ENCODE data around the gene RAB23.
"Not testable (repeated sequence)": the region's sequence is repeated elsewhere in the genome, so short reads cannot be mapped to it uniquely, and the experiment has no call there.

The RAB23 gene

DNA sequence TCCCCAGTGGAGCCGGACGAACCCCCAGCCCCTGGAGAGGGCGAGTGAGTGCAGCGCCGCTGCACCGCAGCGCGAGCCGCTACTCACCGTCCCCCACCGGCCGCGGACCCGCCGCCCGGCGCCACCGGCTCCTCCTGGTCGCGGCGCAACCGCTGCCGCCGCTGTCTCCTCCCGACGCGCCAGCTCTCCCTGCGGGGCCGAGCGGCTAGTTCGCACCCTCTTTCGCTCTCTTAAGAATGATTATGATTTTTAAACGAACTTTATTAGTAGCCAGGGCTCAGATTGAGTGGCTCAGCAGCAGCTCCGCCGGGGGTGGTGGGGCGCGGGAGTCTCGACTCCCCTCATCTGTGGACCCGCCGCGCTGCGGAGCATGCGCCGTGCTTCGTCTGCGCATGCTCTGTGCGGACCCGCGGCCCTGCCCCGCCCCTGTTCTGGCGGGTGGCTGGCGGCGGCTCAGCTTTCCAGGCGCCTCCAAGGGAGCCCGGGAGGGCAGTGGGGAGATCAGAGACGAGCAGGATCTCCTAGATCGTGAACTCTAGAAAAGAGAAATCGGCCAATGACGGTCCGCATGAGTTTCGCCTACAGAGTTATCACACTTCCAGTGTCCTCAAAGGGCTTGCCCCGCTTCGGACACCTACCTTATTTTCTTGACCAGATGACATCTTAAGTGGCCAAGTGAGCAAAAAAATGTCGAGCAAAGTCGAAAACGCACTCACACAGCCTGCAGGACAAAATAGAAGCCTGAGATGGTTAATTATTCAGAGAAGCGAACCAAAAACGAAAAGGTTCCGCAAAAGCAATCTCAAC lies at the start of gene RAB23:
Gene RAB23 (minus strand): TSS at position 372 of the 807 bp plus-strand sequence. CDS start 11,927 bp downstream, outside the sequence.
- DNase-seq (ENCODE audit: low spot score), result peak; percentile 61

DNA sequence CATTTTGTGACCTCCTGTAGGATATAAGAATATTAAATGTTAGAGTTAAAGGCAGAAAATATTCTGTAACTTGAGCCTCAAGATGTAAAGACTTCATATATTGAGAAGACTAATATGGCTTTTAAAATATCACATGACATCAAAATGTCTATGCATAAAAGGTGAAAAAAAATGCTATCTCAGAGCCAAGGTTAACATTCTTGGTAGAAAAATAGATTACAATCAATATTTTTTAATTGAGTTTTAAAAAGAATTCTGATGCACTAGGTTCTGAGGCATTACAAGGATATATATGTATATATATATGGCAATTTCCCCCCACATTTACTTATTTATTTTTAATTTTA lies 46.2 kb upstream of the RAB23 start:
- no peak for DNase-seq (ENCODE audit: low spot score)

- DNase-seq (ENCODE audit: low spot score), result peak; percentile 12
These were observed 45.6 kb upstream of the RAB23 start for GRCh38 chr6:57267586-57268293.

- DNase-seq (ENCODE audit: low spot score), result no peak
These were observed 43.7 kb upstream of the RAB23 start for GRCh38 chr6:57265755-57266221.

DNA sequence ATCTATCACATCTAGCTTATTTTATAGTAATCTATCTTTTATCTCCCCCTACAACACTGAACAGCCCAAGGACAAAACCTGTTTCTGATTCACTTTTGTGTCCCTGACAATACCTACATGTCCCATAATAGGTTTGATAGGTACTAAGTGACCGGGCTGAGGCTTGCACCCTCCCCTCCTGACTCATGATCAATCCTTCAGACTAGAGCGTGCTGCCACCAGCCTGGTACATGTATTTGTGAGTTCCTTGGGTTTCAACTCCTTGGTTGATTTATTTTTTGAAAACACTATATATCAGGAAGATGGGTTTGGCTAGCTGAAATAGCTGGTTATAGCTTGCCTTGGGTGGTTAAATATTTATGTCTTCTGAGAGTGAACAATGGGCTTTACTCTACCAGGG lies 41.6 kb upstream of the RAB23 start:
- no peak for DNase-seq (ENCODE audit: low spot score)

DNA sequence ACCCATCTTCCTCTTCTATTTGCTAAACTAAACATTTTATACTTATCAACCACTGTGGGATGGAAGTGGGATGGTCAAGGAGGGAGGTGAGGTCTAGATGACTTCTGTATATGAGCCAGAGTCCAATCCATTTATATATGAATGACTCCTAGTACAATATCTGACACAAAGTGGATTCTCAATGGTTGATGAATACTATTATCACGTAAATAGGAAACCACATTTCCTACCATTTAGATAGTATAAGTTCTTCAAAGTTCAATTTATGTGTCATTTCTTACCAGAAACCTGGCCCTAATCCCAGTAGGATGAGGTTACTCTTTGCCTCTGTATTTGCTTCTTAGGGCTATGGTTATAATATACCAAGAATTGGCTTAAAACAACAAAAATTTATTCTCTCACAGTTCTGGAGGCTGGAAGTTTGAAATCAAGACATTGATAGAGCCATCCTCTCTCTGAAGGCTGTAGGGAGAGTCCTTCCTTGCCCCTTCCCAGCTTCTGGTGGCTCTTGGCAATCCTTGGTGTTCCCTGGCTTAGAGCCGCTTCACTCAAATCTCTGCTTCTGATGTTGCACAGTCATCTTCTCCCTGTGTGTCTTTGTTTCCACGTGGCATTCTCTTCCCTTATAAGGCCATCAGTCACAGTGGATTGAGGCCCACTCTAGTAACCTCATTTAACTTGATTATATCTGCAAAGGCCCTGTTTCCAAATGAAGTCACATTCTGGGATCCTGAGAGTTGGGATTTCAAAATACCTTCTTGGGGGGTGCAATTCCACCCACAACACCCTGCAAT lies 41.0 kb upstream of the RAB23 start:
- no peak for DNase-seq (ENCODE audit: low spot score)

- DNase-seq (ENCODE audit: low spot score), result no peak
These were observed 40.4 kb upstream of the RAB23 start for GRCh38 chr6:57262488-57262887.

GRCh38 chr6:57261926-57262325 lies 39.8 kb upstream of the RAB23 start:
- no peak for DNase-seq (ENCODE audit: low spot score)

GRCh38 chr6:57259064-57259463 lies 37.0 kb upstream of the RAB23 start:
- no peak for DNase-seq (ENCODE audit: low spot score)

GRCh38 chr6:57257911-57258541 lies 35.9 kb upstream of the RAB23 start:
- no peak for DNase-seq (ENCODE audit: low spot score)

GRCh38 chr6:57256541-57256940 lies 34.4 kb upstream of the RAB23 start:
- no peak for DNase-seq (ENCODE audit: low spot score)

DNA sequence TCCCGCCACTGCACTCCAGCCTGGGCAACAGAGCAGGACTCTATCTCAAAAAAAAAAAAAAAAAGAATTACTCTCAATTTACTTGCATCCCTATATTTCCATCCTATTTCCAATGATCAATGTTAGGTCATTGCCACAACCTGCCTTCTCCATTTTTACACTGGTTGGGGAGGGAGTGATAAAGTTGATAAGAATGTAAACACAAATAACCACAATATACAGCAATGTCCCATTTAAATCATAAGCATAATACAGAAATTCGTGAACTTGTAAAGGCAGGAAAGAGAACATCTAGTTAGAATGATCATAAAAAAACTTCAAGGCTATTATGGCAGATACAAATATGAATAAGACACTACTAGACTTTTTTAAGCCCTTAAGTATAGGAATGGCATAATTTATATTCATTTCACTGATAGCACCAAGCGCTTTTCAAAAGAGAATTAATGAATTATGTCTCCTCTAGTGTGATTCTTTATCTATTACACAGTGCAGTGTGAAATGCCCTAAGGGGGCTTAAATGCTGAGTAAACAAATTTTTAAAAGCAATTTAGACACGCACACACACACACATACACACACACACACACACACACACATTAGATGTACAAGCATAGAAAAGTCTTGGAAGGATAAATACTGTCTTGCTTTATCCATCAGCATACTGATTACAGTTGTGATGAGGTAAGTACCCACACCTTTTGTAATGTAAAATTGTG lies 33.5 kb upstream of the RAB23 start:
- no peak for DNase-seq (ENCODE audit: low spot score)

DNA sequence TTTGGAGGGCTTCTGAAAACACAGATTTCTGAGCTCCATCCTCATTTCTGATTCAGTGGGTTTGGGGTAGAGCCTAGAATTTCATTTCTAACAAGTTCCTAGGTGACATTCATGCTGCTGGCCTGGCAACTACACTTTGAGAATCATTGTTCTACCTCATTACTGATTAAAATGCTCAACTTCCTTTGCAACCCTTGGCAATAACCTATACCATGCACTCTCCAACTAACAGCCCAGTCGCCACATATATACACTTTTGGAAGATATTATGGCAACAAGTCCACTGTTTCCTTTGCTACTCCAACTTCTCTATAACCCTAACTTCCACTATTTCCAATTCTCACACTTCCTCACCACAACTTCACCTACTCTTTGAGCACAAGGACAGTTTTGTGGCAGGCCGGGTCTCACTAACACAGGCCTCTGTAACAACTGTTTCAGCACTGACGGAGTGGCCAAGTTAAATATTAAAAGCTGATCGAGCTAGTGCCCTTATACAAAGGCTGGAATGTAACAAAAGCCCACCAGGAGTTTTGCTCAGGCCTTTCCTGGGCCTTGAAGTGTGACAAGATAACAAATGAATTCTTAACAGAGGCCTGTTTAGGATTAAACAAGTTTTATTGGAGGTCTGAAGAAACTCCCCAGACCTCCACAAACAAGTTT lies 32.1 kb upstream of the RAB23 start:
- no peak for DNase-seq (ENCODE audit: low spot score)

DNA sequence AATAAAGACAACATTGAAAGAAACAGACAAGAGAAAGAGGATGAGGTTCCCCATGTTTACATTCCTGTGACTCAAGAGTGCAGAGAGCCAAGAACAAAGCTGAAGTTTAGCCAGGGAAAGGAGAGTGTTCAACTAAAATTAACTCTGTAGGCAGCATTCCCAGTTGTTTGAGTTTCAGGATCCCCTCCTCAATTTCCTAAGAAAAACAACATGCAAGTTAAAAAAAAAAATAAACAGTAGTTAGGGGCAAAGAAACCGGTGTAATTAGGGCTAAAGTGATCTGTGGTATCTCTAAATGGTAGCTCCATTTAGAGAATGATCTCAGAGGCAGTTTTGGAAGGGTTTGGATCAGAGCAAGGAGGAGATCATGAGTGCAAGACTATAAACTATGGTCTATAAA lies 30.9 kb upstream of the RAB23 start:
- no peak for DNase-seq (ENCODE audit: low spot score)

DNA sequence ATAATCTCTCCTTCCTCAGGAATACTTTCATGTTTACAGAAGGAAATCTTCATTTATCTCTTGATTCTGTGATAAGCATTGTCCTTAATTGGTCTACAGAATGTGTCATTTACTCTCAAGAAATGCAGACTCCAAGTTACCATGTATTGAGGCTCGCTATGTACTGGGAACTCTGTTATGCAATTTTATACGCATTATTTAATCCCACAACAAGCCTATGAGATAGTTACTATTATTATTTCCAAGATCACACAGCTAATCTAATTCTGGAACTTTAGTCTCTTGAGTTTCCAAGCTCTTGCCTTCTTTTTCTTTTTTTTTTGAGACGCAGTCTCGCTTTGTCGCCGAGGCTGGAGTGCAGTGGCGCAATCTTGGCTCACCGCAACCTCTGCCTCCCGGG lies 30.0 kb upstream of the RAB23 start:
- no peak for DNase-seq (ENCODE audit: low spot score)

GRCh38 chr6:57250348-57250747 lies 28.2 kb upstream of the RAB23 start:
- DNase-seq (ENCODE audit: low spot score), result no peak

- no peak for DNase-seq (ENCODE audit: low spot score)
These were observed 26.3 kb upstream of the RAB23 start for GRCh38 chr6:57248311-57248895.

GRCh38 chr6:57247603-57248002 lies 25.5 kb upstream of the RAB23 start:
- no peak for DNase-seq (ENCODE audit: low spot score)

DNA sequence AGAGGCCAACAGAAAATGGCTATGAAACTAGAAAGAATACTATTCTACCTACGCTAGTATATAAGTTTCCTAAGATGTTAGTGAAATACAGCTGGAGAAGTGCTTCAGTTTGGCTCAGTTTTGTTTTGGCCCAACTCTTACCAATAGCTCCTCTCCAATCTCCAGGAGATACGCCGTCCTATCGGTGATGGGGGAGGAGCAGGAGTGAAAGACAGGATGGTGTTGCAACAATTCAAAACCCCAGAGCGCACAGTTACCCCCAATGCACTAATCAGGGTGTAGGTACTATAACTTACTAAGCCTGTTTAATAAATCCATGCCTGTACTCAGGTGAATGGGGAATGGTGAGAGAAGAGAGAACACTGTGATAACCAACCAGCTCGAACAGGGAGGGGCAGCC lies 24.2 kb upstream of the RAB23 start:
- DNase-seq (ENCODE audit: low spot score), result no peak

DNA sequence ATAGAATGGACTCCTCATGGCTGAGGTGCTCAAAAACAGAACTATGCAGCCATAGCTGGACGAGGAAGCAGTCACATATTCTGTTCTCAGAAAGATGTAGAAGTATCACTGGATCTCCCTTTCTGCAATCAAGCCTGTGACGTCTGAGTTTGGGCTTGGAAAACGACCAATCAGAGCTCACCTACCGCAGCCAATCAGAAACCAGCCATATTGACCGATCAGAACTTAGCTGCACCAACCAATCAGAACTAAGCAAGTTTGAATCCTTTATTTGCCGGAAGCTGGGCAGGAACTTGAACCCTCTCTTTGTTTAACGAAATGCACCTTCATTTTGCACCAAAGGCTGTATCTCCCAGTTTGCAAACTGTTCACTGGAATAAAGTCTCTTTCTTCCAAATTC lies 21.8 kb upstream of the RAB23 start:
- no peak for DNase-seq (ENCODE audit: low spot score)

GRCh38 chr6:57243526-57243925 lies 21.4 kb upstream of the RAB23 start:
- not testable (repeated sequence) for DNase-seq (ENCODE audit: low spot score)
